Measurements from ENCODE around the gene TBC1D21.
A peak's percentile ranks its signal among the peaks of the same experiment; 100 is the strongest.

TBC1D21 gene

GRCh38 chr15:73910522-73911303, 37.3 kb downstream of the TBC1D21 start:
- no peaks in the 10 kb centered on the region for H3K79me2 ChIP-seq (ENCODE audit: insufficient read depth, low read length)

DNA sequence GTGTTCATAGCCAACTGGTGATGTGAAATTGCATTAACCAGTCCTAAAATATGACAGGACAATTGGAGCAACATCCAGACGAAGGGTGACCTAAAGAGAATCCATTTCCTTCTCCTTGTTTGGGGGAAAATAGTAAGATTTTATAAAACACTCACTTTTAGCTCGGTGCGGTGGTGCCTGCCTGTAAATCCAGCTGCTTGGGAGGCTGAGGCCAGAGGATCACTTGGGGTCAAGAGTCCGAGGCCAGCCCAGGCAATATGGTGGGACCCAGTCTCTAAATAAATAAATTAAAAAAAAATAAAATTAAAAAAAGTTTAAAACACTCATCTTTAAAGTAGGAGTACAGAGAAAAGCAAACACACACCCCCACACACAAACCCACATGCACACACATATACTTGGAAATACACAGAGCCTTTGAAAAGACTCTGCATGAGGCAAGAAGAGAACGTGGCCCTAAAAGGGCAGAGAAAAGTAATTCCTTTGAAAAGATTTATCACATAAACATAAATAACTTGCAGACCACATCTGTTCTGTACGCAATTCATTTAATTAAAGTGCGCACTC, 38.7 kb downstream of the TBC1D21 start:
- TF ChIP-seq, protein P1, sequence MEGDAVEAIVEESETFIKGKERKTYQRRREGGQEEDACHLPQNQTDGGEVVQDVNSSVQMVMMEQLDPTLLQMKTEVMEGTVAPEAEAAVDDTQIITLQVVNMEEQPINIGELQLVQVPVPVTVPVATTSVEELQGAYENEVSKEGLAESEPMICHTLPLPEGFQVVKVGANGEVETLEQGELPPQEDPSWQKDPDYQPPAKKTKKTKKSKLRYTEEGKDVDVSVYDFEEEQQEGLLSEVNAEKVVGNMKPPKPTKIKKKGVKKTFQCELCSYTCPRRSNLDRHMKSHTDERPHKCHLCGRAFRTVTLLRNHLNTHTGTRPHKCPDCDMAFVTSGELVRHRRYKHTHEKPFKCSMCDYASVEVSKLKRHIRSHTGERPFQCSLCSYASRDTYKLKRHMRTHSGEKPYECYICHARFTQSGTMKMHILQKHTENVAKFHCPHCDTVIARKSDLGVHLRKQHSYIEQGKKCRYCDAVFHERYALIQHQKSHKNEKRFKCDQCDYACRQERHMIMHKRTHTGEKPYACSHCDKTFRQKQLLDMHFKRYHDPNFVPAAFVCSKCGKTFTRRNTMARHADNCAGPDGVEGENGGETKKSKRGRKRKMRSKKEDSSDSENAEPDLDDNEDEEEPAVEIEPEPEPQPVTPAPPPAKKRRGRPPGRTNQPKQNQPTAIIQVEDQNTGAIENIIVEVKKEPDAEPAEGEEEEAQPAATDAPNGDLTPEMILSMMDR (conservative IDR thresholded peaks at IDR 0.05; ENCODE audit: low read length), result no peak
- Histone ChIP-seq H4K20me1 (ENCODE audit: insufficient read depth, low read length, poor library complexity, severe bottlenecking) (no peaks in the 10 kb centered on the region), H3K36me3 (ENCODE audit: insufficient read depth, low read length) (no peaks in the 10 kb centered on the region), H2AFZ (ENCODE audit: low read length) (no peak overlapping the region), H3K4me2 (ENCODE audit: low read depth, low read length, poor library complexity, severe bottlenecking) (no peak overlapping the region), H3K9me3 (ENCODE audit: insufficient read depth, low read depth, low read length) (no peaks in the 10 kb centered on the region), H3K79me2 (ENCODE audit: insufficient read depth, low read length) (no peaks in the 10 kb centered on the region), H3F3A (ENCODE audit: low read depth) (no peaks in the 10 kb centered on the region), H3K9ac (ENCODE audit: low read depth, low read length, poor library complexity, severe bottlenecking) (no peak overlapping the region), H3K27me3 (ENCODE audit: insufficient read depth, low read length, poor library complexity, severe bottlenecking) (no peaks in the 10 kb centered on the region), H3K4me3 (ENCODE audit: low read length, poor library complexity, severe bottlenecking) (no peak overlapping the region), H3K4me1 (ENCODE audit: insufficient read depth, low read length, poor library complexity, severe bottlenecking) (peaks cover 41% of the 10 kb centered on the region), H3K9me2 (replicated peaks; ENCODE audit: low read depth, low read length) (no peaks in the 10 kb centered on the region)

More at GRCh38 chr15:73910522-73911303, 37.3 kb downstream of the TBC1D21 start:
- H3K36me3 ChIP-seq (ENCODE audit: insufficient read depth, low read length), result no peaks in the 10 kb centered on the region
- no peaks in the 10 kb centered on the region for H4K20me1 ChIP-seq (ENCODE audit: insufficient read depth, low read length, poor library complexity, severe bottlenecking)
- TF ChIP-seq, protein P1 (conservative IDR thresholded peaks at IDR 0.05; ENCODE audit: low read length), result no peak
- no peak for TF ChIP-seq EZH2phosphoT487 (IDR thresholded peaks at IDR 0.05; ENCODE audit: borderline replicate concordance)
- H3K4me3 ChIP-seq (ENCODE audit: low read length, poor library complexity, severe bottlenecking), result no peak overlapping the region
- no peaks in the 10 kb centered on the region for H3K27me3 ChIP-seq (ENCODE audit: insufficient read depth, low read length, poor library complexity, severe bottlenecking)
- H3K9me2 ChIP-seq (replicated peaks; ENCODE audit: low read depth, low read length), result no peaks in the 10 kb centered on the region
- no peak overlapping the region for H3K4me2 ChIP-seq (ENCODE audit: low read depth, low read length, poor library complexity, severe bottlenecking)
- H3K4me1 ChIP-seq (ENCODE audit: insufficient read depth, low read length, poor library complexity, severe bottlenecking), result peaks cover 47% of the 10 kb centered on the region
- 0 out of 2 replicates have a peak overlapping the region, but pooled peaks have one; percentile 10 for H2AFZ ChIP-seq (ENCODE audit: low read length)
- no peaks in the 10 kb centered on the region for H3K9me3 ChIP-seq (ENCODE audit: insufficient read depth, low read depth, low read length)
- no peaks in the 10 kb centered on the region for H3F3A ChIP-seq (ENCODE audit: low read depth)
- H3K9ac ChIP-seq (ENCODE audit: low read depth, low read length, poor library complexity, severe bottlenecking), result no peak overlapping the region

- peak overlapping the region; percentile 25 for H3K9ac ChIP-seq (ENCODE audit: low read depth, low read length, poor library complexity, severe bottlenecking)
- H3K4me3 ChIP-seq (ENCODE audit: low read length, poor library complexity, severe bottlenecking), result peak overlapping the region; percentile 30
- peaks cover 9% of the 10 kb centered on the region; the same call in 1 of the 2 replicates for H3K9me3 ChIP-seq (ENCODE audit: insufficient read depth, low read depth, low read length)
- peaks cover 33% of the 10 kb centered on the region for H3K4me1 ChIP-seq (ENCODE audit: insufficient read depth, low read length, poor library complexity, severe bottlenecking)
- no peak overlapping the region; the same call in 1 of the 2 replicates for H2AFZ ChIP-seq (ENCODE audit: low read length)
- no peak for TF ChIP-seq EZH2phosphoT487 (IDR thresholded peaks at IDR 0.05; ENCODE audit: borderline replicate concordance)
- TF ChIP-seq, protein P1 (conservative IDR thresholded peaks at IDR 0.05; ENCODE audit: low read length), result no peak
- H3K36me3 ChIP-seq (ENCODE audit: insufficient read depth, low read length), result no peaks in the 10 kb centered on the region
- no peaks in the 10 kb centered on the region for H3K79me2 ChIP-seq (ENCODE audit: insufficient read depth, low read length)
- H4K20me1 ChIP-seq (ENCODE audit: insufficient read depth, low read length, poor library complexity, severe bottlenecking), result no peaks in the 10 kb centered on the region
- H3K9me2 ChIP-seq (replicated peaks; ENCODE audit: low read depth, low read length), result no peaks in the 10 kb centered on the region
- no peaks in the 10 kb centered on the region for H3F3A ChIP-seq (ENCODE audit: low read depth)
- H3K27me3 ChIP-seq (ENCODE audit: insufficient read depth, low read length, poor library complexity, severe bottlenecking), result no peaks in the 10 kb centered on the region
- peak overlapping the region; percentile 53 for H3K4me2 ChIP-seq (ENCODE audit: low read depth, low read length, poor library complexity, severe bottlenecking)
Observed at GRCh38 chr15:73914145-73914544, 40.8 kb downstream of the TBC1D21 start.
